ENCODE results near the gene POTEC.
"Not testable (repeated sequence)": the region's sequence is repeated elsewhere in the genome, so short reads cannot be mapped to it uniquely, and the experiment has no call there.

DNA sequence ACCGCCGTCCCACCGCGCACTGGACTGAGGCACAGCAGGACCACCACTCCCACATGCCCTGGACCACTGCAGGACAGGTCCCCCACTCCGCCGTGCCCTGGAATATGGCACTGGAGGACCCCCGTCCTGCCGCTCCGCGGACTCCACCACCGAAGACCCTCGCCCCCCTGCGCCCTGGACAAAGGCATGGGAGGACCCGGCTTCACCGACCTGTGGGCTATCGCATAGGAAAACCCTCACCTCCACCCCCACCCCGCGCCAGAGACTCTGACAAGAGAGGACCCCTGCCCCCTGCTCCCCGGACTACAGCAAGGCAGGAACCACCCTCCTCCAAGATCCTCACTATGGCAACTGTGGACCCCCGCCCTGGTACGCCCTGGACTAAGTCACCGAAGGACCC is 68.6 kb downstream of the POTEC start:
- TF ChIP-seq SUZ12 (IDR thresholded peaks at IDR 0.05; ENCODE audit: extremely low read depth, insufficient read depth, insufficient read length); YY1 (IDR thresholded peaks at IDR 0.05; ENCODE audit: insufficient read depth, insufficient read length); ZNF274 (IDR thresholded peaks at IDR 0.05; ENCODE audit: low read depth, low read length): not testable (repeated sequence)
